Caco-2 (cell line): ENCODE measurements around the gene TMC1. TPM values are rescaled to one million over a fixed set of nuclear protein-coding genes. Genes with fewer than 3 reads are reported as not detected.

ENCODE experiments used
- BruUV-seq: library from RNA; stranded (reverse); fragments of 400-500 nt; replicated peaks from 2 replicates; lab custom pipeline; 2021; lab: Mats Ljungman, UMichigan
- CTCF ChIA-PET: fragments of 300-600 bp; sonication (Branson Sonifier 250); formaldehyde crosslinking; loops from one replicate; lab custom pipeline; 2022; ENCODE audit warnings: antibody characterized with exemption; lab: Charles Lee
- POLR2A ChIA-PET: fragments of 300-600 bp; sonication (Branson Sonifier 250); formaldehyde crosslinking; loops from one replicate; lab custom pipeline; 2022; ENCODE audit warnings: antibody characterized with exemption; lab: Charles Lee
- DNase-seq, 2 experiments: peaks; one replicate each; pipeline versions ENCODE4 v3.0.0 to v3.0.0-alpha.2; 2020 to 2022
- H3K27me3 ChIP-seq: replicated peaks from 2 replicates; pipeline ENCODE4 v1.6.0; 2011; ENCODE audit warnings: low read length; ENCODE audit not compliant: control insufficient read depth, insufficient read depth
- H3K36me3 ChIP-seq: 2 replicates; pipeline ENCODE4 v1.5.1; 2011; ENCODE audit warnings: low read length; ENCODE audit not compliant: control insufficient read depth, insufficient read depth
- H3K4me1 ChIP-seq: fragments of 250-450 bp; sonication (Bioruptor Pico); 2 replicates; pipeline ENCODE4 v1.5.1; 2020; ENCODE audit warnings: mild to moderate bottlenecking
- H3K4me3 ChIP-seq: 2 replicates; pipeline ENCODE4 v1.5.1; 2011; ENCODE audit warnings: low read depth, mild to moderate bottlenecking, control low read depth, low read length
- H3K9me3 ChIP-seq: fragments of 250-450 bp; sonication (Bioruptor Pico); 2 replicates; pipeline ENCODE4 v1.5.1; 2020; ENCODE audit warnings: mild to moderate bottlenecking, moderate library complexity
- H3K27ac Mint-ChIP-seq: one replicate; pipeline ENCODE4 v1.8.0; 2022; ENCODE audit warnings: mixed read lengths; ENCODE audit not compliant: unreplicated experiment
- H3K27me3 Mint-ChIP-seq: one replicate; pipeline ENCODE4 v1.8.0; 2022; ENCODE audit warnings: mixed read lengths; ENCODE audit not compliant: insufficient read depth, unreplicated experiment
- H3K36me3 Mint-ChIP-seq: one replicate; pipeline ENCODE4 v1.8.0; 2022; ENCODE audit warnings: mild to moderate bottlenecking, mixed read lengths; ENCODE audit not compliant: insufficient read depth, unreplicated experiment
- H3K4me1 Mint-ChIP-seq: one replicate; pipeline ENCODE4 v1.8.0; 2022; ENCODE audit warnings: low read depth, mixed read lengths; ENCODE audit not compliant: unreplicated experiment
- H3K4me3 Mint-ChIP-seq: one replicate; pipeline ENCODE4 v1.8.0; 2022; ENCODE audit warnings: mild to moderate bottlenecking, moderate library complexity, mixed read lengths; ENCODE audit not compliant: unreplicated experiment
- H3K9me3 Mint-ChIP-seq: one replicate; pipeline ENCODE4 v1.8.0; 2022; ENCODE audit warnings: mixed read lengths; ENCODE audit not compliant: unreplicated experiment
- intact Hi-C: fragments of 100-400 bp; cut with micrococcal nuclease; formaldehyde crosslinking; loops from one replicate; pipeline ENCODE4 v1.10.0; 2022; ENCODE audit not compliant: unreplicated experiment
- total RNA-seq: library from RNA; stranded (reverse); gene quantifications from 2 replicates; pipeline ENCODE4 v1.2.3, GENCODE V29; 2022
- TF ChIP-seq, protein P1 (sequence below), 2 experiments: fragments of 200-600 bp in 1 of 2; IDR thresholded peaks; 1 replicate in 1 of 2; 2 replicates in 1 of 2; pipeline versions ENCODE4 v1.5.1 to v1.8.0; 2011 to 2022; ENCODE audit warnings: antibody characterized with exemption in 1 of 2, control low read depth in 1 of 2, inconsistent platforms in 1 of 2, low read depth in 1 of 2, low read length in 1 of 2, mild to moderate bottlenecking in 1 of 2, moderate library complexity in 1 of 2; ENCODE audit not compliant: insufficient read depth in 1 of 2, severe bottlenecking in 1 of 2, unreplicated experiment in 1 of 2

Gene TMC1
- total RNA-seq, 1 experiment from 2014 or later: not detected

DNA sequence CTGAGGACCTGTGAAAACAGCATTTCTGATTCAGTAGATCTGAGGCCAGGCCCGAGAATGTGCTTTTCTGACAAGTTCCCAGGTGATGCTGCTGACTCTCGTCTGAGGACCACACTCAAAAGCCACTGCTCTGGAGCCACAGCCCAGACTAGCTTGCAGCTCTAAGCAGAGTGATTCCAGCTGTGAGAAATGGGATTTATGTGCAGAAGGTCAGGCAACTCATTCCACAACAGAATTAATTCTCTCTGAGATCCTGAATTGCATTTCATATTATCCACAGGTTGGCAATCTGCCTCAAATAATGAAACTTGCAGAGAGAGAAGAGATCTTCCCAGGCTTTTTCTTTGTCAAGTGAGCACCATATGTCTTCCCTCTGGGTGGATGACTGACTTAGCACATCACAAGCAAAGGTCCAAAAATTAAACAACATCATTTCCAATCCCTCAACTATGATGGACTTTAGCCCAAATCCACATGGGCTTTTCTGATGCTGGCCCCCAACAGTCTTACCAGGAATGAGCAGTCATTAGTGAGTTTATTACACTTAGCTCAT is 291.2 kb downstream of the TMC1 start:
- Mint-ChIP-seq H3K27me3 (no peaks in the 10 kb centered on the region), H3K4me1 (no peaks in the 10 kb centered on the region), H3K9me3 (no peaks in the 10 kb centered on the region), H3K4me3 (no peak overlapping the region), H3K27ac (no peak overlapping the region), H3K36me3 (no peaks in the 10 kb centered on the region)
- Histone ChIP-seq H3K4me1 (no peaks in the 10 kb centered on the region), H3K27me3 (no peaks in the 10 kb centered on the region), H3K4me3 (no peak overlapping the region), H3K36me3 (no peaks in the 10 kb centered on the region), H3K9me3 (no peaks in the 10 kb centered on the region)
- TF ChIP-seq, protein P1, sequence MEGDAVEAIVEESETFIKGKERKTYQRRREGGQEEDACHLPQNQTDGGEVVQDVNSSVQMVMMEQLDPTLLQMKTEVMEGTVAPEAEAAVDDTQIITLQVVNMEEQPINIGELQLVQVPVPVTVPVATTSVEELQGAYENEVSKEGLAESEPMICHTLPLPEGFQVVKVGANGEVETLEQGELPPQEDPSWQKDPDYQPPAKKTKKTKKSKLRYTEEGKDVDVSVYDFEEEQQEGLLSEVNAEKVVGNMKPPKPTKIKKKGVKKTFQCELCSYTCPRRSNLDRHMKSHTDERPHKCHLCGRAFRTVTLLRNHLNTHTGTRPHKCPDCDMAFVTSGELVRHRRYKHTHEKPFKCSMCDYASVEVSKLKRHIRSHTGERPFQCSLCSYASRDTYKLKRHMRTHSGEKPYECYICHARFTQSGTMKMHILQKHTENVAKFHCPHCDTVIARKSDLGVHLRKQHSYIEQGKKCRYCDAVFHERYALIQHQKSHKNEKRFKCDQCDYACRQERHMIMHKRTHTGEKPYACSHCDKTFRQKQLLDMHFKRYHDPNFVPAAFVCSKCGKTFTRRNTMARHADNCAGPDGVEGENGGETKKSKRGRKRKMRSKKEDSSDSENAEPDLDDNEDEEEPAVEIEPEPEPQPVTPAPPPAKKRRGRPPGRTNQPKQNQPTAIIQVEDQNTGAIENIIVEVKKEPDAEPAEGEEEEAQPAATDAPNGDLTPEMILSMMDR (IDR thresholded peaks at IDR 0.05; ENCODE audit: insufficient read depth in 1 of 2, low read depth in 1 of 2, low read length in 1 of 2, severe bottlenecking in 1 of 2, unreplicated experiment in 1 of 2): no peak
- ChIA-PET CTCF (no interaction called here), POLR2A (no interaction called here)
- intact Hi-C loops: no loop called here
- DNase-seq: no peak
- no TSS peak for BruUV-seq

DNA sequence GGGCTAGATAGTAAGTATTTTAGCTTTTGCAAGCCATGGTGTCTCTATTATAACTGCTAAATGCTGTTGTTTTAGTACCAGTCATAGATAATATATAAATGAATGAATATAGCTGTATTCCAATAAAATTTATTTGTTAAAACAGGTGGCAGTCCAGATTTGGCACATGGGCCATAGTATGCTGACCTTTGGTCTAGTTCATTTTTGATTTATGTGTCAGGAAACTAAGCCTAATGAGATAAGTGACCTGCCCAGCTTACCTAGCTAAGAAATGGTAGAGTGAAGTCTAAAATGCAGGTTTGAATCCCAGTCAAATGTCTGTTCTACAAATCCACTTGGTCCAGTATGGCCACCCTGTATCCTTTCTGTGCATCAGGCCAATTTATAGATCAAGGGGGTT is 292.1 kb downstream of the TMC1 start:
- TF ChIP-seq, protein P1 (IDR thresholded peaks at IDR 0.05; ENCODE audit: insufficient read depth in 1 of 2, low read depth in 1 of 2, low read length in 1 of 2, severe bottlenecking in 1 of 2, unreplicated experiment in 1 of 2): no peak
- no peak overlapping the region for H3K4me3 ChIP-seq
- ChIA-PET POLR2A (no interaction called here), CTCF (no interaction called here)
- no peaks in the 10 kb centered on the region for H3K27me3 ChIP-seq
- Mint-ChIP-seq H3K4me1 (no peaks in the 10 kb centered on the region), H3K27me3 (no peaks in the 10 kb centered on the region), H3K9me3 (no peaks in the 10 kb centered on the region), H3K36me3 (no peaks in the 10 kb centered on the region), H3K4me3 (no peak overlapping the region), H3K27ac (no peak overlapping the region)
- no peaks in the 10 kb centered on the region for H3K36me3 ChIP-seq
- no peak for DNase-seq
- no TSS peak for BruUV-seq
- intact Hi-C loops: no loop called here
- no peaks in the 10 kb centered on the region for H3K4me1 ChIP-seq
- H3K9me3 ChIP-seq: no peaks in the 10 kb centered on the region

DNA sequence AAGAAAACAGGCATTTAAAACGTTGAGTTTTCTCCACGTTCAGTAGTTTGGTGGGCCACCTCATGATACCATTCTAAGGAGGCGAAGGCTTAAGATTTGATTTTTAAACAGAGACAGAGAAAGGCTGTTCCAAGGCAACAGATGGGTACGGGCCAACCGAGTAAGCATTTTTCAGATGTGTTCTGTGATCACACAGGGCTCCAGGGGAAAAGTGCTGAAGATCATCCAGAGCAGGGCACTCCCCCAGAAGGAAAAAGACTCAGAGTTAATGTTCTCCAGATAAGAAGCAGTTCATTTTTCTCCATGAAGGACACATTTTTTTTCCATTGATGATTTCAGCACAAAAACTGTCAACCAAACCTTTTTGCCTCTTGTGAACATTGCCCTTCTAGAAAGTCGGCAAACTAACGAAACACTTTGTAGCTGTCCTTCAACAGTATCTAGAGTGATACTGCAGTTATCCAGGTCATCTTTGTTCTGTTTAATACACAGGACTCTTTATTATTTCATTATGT is 292.7 kb downstream of the TMC1 start:
- no peak overlapping the region for H3K27ac Mint-ChIP-seq
- H3K27me3 ChIP-seq: no peaks in the 10 kb centered on the region
- H3K9me3 Mint-ChIP-seq: no peaks in the 10 kb centered on the region
- H3K4me3 Mint-ChIP-seq: no peak overlapping the region
- TF ChIP-seq, protein P1 (IDR thresholded peaks at IDR 0.05; ENCODE audit: insufficient read depth in 1 of 2, low read depth in 1 of 2, low read length in 1 of 2, severe bottlenecking in 1 of 2, unreplicated experiment in 1 of 2): no peak
- intact Hi-C loops: no loop called here
- no peaks in the 10 kb centered on the region for H3K9me3 ChIP-seq
- no peaks in the 10 kb centered on the region for H3K36me3 Mint-ChIP-seq
- no peaks in the 10 kb centered on the region for H3K4me1 Mint-ChIP-seq
- ChIA-PET POLR2A (no interaction called here), CTCF (no interaction called here)
- no peak overlapping the region for H3K4me3 ChIP-seq
- no peak for DNase-seq
- no peaks in the 10 kb centered on the region for H3K4me1 ChIP-seq
- no peaks in the 10 kb centered on the region for H3K27me3 Mint-ChIP-seq
- H3K36me3 ChIP-seq: no peaks in the 10 kb centered on the region
- BruUV-seq: no TSS peak
